ENCODE results near the gene MINDY3.

- TF ChIP-seq CTCF (IDR thresholded peaks at IDR 0.05) (no peak), POLR2A (IDR thresholded peaks at IDR 0.05) (no peak)
Measured at GRCh38 chr10:15859509-15859905, 800 bp downstream of the MINDY3 start.
